ENCODE results near the gene SPIRE1.

Gene SPIRE1

DNA sequence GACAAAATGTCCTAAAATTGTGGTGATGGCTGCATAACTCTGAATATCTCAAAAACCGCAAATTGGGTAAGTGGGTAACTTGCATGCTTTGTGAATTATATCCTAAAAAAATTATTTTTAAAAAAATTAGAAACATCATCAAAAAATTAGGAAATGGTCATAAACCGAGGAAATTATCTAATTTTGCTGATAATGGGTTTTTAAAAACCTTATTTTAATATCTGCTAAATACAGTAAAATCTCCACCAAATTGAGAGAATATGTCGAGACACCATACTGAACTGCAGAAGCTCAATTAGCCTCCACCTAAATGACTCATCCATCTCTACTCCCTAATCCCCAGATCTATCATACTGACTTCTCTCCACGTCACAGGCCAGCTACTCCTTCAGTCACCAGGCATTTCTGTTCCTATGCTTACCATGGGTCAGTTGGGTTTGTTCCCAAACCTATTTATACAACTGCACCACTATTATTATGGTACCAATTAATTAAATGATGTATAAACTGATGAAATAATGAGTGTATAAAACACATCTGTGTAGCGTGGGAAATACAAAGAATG, 36.1 kb downstream of the SPIRE1 start:
- TF ChIP-seq, protein P1, sequence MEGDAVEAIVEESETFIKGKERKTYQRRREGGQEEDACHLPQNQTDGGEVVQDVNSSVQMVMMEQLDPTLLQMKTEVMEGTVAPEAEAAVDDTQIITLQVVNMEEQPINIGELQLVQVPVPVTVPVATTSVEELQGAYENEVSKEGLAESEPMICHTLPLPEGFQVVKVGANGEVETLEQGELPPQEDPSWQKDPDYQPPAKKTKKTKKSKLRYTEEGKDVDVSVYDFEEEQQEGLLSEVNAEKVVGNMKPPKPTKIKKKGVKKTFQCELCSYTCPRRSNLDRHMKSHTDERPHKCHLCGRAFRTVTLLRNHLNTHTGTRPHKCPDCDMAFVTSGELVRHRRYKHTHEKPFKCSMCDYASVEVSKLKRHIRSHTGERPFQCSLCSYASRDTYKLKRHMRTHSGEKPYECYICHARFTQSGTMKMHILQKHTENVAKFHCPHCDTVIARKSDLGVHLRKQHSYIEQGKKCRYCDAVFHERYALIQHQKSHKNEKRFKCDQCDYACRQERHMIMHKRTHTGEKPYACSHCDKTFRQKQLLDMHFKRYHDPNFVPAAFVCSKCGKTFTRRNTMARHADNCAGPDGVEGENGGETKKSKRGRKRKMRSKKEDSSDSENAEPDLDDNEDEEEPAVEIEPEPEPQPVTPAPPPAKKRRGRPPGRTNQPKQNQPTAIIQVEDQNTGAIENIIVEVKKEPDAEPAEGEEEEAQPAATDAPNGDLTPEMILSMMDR (conservative IDR thresholded peaks at IDR 0.05; ENCODE audit: low read length) = no peak
- no peak overlapping the region for H3K4me3 ChIP-seq (ENCODE audit: low read length)
- peak; percentile 84 for DNase-seq (ENCODE audit: low read depth)

DNA sequence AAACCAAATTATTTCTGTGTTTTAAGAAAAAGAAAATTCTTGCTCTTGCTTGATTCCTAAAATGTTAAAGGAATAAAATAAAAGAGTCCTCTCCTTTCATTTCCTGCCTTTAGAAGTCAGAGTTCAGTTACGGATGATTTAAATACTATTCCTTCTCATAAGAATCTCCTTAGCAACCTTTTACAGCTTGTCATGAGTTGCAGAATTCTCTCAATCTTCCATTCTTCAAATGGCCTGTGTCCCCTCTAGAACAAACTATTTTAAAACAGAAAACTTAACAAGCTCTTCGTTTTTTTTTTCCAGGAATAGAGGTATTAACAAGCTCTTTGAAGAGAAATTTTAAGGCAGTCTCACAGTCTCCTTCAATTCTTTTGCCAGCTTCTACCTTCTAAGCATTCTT, 42.2 kb downstream of the SPIRE1 start:
- DNase-seq (ENCODE audit: low read depth) = no peak
- TF ChIP-seq, protein P1 (conservative IDR thresholded peaks at IDR 0.05; ENCODE audit: low read length) = no peak
- H3K4me3 ChIP-seq (ENCODE audit: low read length) = no peak overlapping the region

DNA sequence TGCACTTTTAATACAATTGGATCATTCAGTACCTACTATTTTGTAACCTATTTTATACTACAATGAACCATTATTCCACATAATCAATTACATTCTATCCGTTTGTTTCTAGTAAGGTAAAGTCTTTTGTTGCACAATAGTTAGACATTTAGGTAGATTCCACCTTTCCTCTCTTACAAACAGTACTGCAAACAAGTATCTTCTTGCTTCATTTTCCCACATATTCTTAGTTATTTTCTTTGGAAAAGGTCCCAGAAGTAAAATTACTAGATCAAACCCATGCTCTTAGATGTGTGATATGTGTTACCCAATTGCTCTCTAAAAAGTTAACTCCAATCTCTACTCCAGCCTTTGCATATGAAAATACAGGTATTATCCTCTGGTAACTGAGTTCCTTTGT, 49.6 kb downstream of the SPIRE1 start:
- DNase-seq (ENCODE audit: low read depth) = peak; percentile 59
- H3K4me3 ChIP-seq (ENCODE audit: low read length) = no peak overlapping the region
- TF ChIP-seq, protein P1 (conservative IDR thresholded peaks at IDR 0.05; ENCODE audit: low read length) = no peak

DNA sequence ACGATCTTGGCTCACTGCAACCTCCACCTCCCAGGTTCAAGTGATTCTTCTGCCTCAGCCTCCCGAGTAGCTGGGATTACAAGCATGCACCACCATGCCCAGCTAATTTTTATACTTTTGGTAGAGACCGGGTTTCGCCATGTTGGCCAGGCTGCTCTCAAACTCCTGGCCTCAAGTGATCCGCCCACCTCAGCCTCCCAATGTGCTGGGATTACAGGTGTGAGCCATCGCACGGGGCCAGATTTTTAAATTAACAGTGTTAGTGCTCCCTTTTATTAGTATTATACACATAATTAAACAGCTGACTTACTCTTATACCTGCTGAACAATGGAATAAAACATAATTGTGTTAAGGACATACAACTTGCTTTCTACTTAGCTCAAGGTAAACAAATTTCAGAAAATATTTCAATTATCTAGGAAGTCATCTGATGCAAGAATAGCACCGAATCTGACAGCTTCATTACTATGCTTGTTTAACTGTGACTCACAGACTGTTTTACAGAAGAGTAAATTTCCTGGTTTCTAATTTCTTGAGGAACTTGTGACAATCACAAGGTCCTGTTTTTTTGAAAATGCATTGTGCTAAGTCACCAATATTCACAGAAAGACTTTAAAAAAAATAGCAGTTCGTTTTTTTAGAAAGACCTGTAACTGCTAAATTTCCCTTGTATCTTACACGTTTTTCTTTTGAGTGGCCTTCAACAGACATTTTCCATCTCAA, 51.2 kb downstream of the SPIRE1 start:
- TF ChIP-seq, protein P1 (conservative IDR thresholded peaks at IDR 0.05; ENCODE audit: low read length) = no peak
- no peak overlapping the region for H3K4me3 ChIP-seq (ENCODE audit: low read length)
- DNase-seq (ENCODE audit: low read depth) = peak; percentile 87

DNA sequence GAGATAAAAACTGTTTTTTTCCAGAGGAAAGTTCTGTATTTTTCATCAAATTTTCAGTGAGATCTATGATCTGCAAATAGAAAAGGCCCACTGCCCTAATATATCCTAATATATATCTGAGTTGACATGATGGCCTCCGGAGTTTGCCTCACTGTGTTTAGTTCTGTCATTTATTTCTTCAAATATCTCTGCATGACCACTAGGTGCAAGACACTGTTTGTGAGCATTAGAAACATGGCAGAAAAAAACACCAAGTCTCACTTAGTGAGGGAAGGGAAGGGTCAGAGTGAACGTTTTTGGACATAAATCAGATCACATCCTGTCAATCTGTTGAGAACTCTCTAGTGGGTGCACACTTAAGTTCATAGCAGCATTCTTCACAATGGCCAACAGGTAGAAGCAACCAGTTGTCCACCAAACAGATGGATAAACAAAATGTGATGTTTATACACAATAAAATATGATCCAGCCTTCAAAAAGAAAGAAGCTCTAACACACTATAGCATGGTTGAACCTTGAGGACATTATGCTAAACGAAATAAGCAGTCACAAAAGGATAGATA, 53.4 kb downstream of the SPIRE1 start:
- no peak overlapping the region for H3K4me3 ChIP-seq (ENCODE audit: low read length)
- no peak for DNase-seq (ENCODE audit: low read depth)
- TF ChIP-seq, protein P1 (conservative IDR thresholded peaks at IDR 0.05; ENCODE audit: low read length) = no peak; the same call in 1 of the 2 replicates

DNA sequence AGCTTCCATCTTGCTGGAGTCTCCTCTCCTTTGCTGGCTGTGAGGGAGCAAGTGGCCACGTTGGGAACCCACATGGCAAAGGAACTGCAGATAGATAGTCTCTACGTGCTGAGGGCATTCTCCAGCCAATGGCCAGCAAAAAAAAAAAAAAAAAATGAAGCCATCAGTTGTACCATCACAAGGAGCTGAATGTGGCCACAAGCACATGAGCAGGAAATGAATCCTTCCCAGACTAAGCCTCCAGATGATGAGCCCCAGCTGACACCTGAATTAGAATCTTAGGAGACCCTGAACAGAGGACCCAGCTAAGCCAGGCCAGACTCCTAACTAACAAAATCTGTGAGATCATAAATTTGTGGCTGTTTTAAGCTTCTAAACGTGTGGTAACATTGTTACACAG, 57.9 kb downstream of the SPIRE1 start:
- no peak for DNase-seq (ENCODE audit: low read depth)
- no peak overlapping the region for H3K4me3 ChIP-seq (ENCODE audit: low read length)
- TF ChIP-seq, protein P1 (conservative IDR thresholded peaks at IDR 0.05; ENCODE audit: low read length) = no peak

DNA sequence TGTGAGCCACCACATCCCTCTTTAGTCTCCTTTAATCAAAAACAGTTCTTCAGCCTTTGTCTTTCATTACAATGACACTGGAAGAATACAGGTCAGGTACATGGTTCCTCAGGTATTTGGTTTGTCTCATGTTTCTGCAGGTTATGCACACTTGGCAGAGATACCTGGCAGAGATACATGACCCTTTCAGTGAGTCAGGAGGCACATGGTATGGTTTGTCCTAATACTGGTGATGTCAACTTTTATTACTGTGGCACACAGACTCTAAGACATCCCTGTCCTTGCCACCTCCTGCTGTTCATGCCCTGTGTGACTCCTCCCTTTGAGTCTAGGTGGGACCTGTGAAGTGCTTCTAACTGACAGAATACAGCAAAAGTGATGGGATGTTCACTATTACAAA, 58.4 kb downstream of the SPIRE1 start:
- H3K4me3 ChIP-seq (ENCODE audit: low read length) = no peak overlapping the region
- TF ChIP-seq, protein P1 (conservative IDR thresholded peaks at IDR 0.05; ENCODE audit: low read length) = no peak
- no peak for DNase-seq (ENCODE audit: low read depth)

Data from AG10803 (cell line).